Measurements from ENCODE around the gene NPVF.
A peak's percentile ranks its signal among the peaks of the same experiment; 100 is the strongest.

Gene NPVF

DNA sequence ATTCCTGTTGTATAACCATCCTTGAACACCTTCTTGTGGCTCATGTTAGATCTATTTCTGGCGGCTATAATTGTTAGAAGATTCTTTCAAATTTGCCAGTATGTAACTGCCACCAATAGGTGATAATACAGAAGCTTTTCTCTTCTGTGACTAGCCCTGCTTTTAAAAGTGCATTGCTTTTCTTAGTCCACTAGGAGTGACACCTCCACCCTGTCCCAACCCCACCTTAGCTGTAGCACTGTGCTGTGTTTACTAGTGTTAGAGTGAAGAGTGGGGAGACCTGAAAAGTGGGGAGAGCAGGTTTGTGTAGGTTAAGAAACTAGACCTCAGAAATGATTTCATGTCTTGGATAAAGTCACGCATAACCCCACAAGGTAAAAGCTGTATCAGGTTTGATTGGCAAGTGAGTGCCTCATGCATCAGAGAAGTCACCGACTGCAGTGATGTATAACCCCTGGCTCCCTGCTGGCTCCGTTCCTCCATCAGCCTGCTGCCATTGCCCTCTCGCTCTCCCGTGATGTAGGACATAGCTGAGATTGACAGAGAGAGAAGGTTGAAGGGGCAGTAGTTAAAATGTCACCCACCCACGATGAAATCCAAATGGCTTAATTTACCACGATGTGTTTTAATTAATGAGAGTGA lies 12.5 kb downstream of the NPVF start:
- Mint-ChIP-seq H3K27ac (no peak overlapping the region), H3K27me3 (peaks cover 13% of the 10 kb centered on the region), H3K36me3 (ENCODE audit: low read depth) (no peaks in the 10 kb centered on the region), H3K4me1 (ENCODE audit: low read depth) (no peaks in the 10 kb centered on the region), H3K4me3 (no peak overlapping the region), H3K9me3 (no peaks in the 10 kb centered on the region)
- intact Hi-C loops (cut with micrococcal nuclease), result no loop called here

GRCh38 chr7:25208525-25209221 lies 19.6 kb downstream of the NPVF start:
- Mint-ChIP-seq H3K4me3 (no peak overlapping the region), H3K9me3 (no peaks in the 10 kb centered on the region), H3K36me3 (ENCODE audit: low read depth) (no peaks in the 10 kb centered on the region), H3K4me1 (ENCODE audit: low read depth) (no peaks in the 10 kb centered on the region), H3K27ac (no peak overlapping the region), H3K27me3 (peaks cover 9% of the 10 kb centered on the region)
- intact Hi-C loops (cut with micrococcal nuclease), result no loop called here

- Mint-ChIP-seq H3K9me3 (no peaks in the 10 kb centered on the region), H3K27ac (no peak overlapping the region), H3K4me3 (no peak overlapping the region), H3K27me3 (peaks cover 9% of the 10 kb centered on the region), H3K36me3 (ENCODE audit: low read depth) (no peaks in the 10 kb centered on the region), H3K4me1 (ENCODE audit: low read depth) (no peaks in the 10 kb centered on the region)
- intact Hi-C loops (cut with micrococcal nuclease), result no loop called here
Observed at GRCh38 chr7:25207887-25208286, 20.4 kb downstream of the NPVF start.

DNA sequence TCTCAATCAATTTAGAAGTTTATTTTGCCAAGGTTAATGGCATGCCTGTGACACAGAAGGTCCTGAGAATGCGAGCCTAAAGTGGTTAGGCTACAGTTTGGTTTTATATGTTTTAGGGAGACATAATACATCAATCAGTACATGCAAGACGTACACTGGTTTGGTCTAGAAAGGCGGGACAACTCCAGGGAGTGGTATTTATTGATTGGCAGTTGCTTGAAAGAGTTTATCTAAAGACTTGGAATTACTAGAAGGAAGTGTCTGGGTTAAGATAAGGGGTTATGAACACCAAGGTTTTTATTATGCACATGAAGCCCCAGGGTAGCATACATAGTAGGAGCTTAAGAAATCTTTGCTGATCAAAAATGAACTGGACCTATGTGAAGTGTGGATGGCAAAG lies 21.5 kb downstream of the NPVF start:
- no peaks in the 10 kb centered on the region for H3K36me3 Mint-ChIP-seq (ENCODE audit: low read depth)
- H3K9me3 Mint-ChIP-seq, result no peaks in the 10 kb centered on the region
- H3K27me3 Mint-ChIP-seq, result peaks cover 2% of the 10 kb centered on the region
- H3K27ac Mint-ChIP-seq, result no peak overlapping the region
- no peak overlapping the region for H3K4me3 Mint-ChIP-seq
- intact Hi-C loops (cut with micrococcal nuclease), result no loop called here
- no peaks in the 10 kb centered on the region for H3K4me1 Mint-ChIP-seq (ENCODE audit: low read depth)

- intact Hi-C loops (cut with micrococcal nuclease), result no loop called here
- Mint-ChIP-seq H3K4me3 (no peak overlapping the region), H3K4me1 (ENCODE audit: low read depth) (no peaks in the 10 kb centered on the region), H3K36me3 (ENCODE audit: low read depth) (no peaks in the 10 kb centered on the region), H3K27me3 (peaks cover 5% of the 10 kb centered on the region), H3K9me3 (no peaks in the 10 kb centered on the region), H3K27ac (no peak overlapping the region)
Observed at GRCh38 chr7:25196132-25196896, 32.0 kb downstream of the NPVF start.

DNA sequence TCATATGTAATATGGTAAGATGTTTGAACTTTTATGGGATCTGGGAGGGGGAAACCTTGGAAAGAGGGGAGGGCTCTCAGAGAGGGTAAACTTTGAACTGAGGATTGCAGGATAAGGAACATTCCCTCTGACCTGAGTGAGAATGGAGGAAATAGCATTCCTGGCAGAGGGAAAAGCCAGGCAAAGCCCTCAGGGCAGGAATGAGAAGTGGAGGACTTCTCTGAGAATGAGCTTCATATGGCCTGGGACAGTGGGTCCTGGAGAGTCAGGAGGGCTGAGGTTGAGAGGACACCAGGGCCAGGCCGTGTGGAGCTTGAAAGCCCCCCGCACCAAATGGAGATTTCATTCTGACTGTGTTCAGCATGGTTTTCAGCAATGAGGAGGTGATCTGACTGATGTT lies 34.2 kb downstream of the NPVF start:
- no peaks in the 10 kb centered on the region for H3K36me3 Mint-ChIP-seq (ENCODE audit: low read depth)
- no peaks in the 10 kb centered on the region for H3K9me3 Mint-ChIP-seq
- intact Hi-C loops (cut with micrococcal nuclease), result no loop called here
- no peak overlapping the region for H3K4me3 Mint-ChIP-seq
- H3K27ac Mint-ChIP-seq, result no peak overlapping the region
- H3K4me1 Mint-ChIP-seq (ENCODE audit: low read depth), result no peaks in the 10 kb centered on the region
- peaks cover 5% of the 10 kb centered on the region for H3K27me3 Mint-ChIP-seq

DNA sequence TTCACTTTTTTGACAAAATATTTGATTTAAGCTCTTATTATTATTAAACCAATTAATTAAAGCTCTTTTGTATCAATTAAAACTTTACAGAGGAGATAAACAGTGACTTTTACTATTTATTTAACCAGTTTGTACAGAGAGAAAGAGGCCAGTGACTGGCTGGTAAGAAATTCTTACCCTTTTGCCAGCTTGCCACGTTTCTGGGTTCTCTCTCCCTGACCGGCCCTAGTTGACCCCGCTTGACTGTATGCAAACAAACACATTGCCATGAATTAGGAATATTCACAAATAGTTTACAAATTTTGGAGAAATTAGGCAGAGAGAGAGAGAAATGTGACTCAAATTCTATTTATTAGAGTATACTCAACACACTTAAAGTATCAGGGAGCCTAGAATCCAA lies 36.2 kb downstream of the NPVF start:
- H3K4me3 Mint-ChIP-seq, result no peak overlapping the region
- H3K9me3 Mint-ChIP-seq, result no peaks in the 10 kb centered on the region
- H3K27ac Mint-ChIP-seq, result no peak overlapping the region
- intact Hi-C loops (cut with micrococcal nuclease), result no loop called here
- peaks cover 5% of the 10 kb centered on the region for H3K27me3 Mint-ChIP-seq
- no peaks in the 10 kb centered on the region for H3K4me1 Mint-ChIP-seq (ENCODE audit: low read depth)
- H3K36me3 Mint-ChIP-seq (ENCODE audit: low read depth), result no peaks in the 10 kb centered on the region

GRCh38 chr7:25189197-25189596 lies 39.1 kb downstream of the NPVF start:
- no peak overlapping the region for H3K27ac Mint-ChIP-seq

DNA sequence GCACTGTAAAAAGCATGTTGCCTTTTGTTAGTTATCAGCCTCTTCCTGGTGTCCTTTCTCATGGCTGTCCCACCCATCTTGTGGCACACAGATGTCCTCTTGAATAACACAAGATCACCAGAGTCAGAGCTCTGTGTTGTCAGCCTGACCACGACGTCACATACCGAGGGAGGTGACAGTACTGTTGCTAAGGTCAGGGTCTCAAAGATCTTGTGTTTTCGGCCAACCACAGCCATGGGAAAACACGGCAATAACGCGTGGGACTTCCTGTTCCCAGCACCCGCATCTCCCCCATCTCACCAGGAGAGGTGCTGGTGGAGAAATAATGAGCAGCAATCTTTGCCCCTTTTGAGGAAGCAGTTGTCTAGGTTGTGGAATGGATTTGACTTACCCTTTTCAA lies 40.4 kb downstream of the NPVF start:
- intact Hi-C loops (cut with micrococcal nuclease), result no loop called here
- no peaks in the 10 kb centered on the region for H3K9me3 Mint-ChIP-seq

More at GRCh38 chr7:25189197-25189596, 39.1 kb downstream of the NPVF start:
- Mint-ChIP-seq H3K27me3 (peaks cover 11% of the 10 kb centered on the region), H3K4me1 (ENCODE audit: low read depth) (no peaks in the 10 kb centered on the region), H3K36me3 (ENCODE audit: low read depth) (no peaks in the 10 kb centered on the region), H3K9me3 (no peaks in the 10 kb centered on the region), H3K4me3 (no peak overlapping the region)
- intact Hi-C loops (cut with micrococcal nuclease), result no loop called here

DNA sequence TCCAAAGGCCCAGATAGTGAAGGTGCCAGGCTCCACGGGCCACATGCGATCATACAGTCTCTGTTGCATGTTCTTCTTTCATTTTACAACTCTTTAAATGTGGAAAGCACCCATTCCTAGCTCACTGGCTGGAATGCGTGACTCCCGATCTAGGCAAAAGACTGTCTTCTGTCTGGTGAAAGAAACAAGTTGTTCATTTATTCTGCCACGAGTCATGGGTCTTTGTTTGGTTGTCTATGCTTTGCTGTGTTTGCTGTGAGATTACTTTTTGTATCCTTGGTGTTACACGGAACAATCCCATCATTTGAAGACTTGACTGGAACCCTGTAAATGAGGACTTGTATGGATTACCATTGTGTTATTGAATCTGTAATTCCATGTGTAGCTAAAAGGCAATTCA lies 41.9 kb downstream of the NPVF start:
- Mint-ChIP-seq H3K27ac (no peak overlapping the region), H3K4me1 (ENCODE audit: low read depth) (no peaks in the 10 kb centered on the region), H3K4me3 (no peak overlapping the region), H3K27me3 (peaks cover 13% of the 10 kb centered on the region), H3K36me3 (ENCODE audit: low read depth) (no peaks in the 10 kb centered on the region), H3K9me3 (no peaks in the 10 kb centered on the region)
- intact Hi-C loops (cut with micrococcal nuclease), result no loop called here

More for the DNA sequence above, 40.4 kb downstream of the NPVF start:
- H3K27me3 Mint-ChIP-seq, result peaks cover 8% of the 10 kb centered on the region
- H3K4me3 Mint-ChIP-seq, result no peak overlapping the region
- H3K36me3 Mint-ChIP-seq (ENCODE audit: low read depth), result no peaks in the 10 kb centered on the region
- no peaks in the 10 kb centered on the region for H3K4me1 Mint-ChIP-seq (ENCODE audit: low read depth)
- no peak overlapping the region for H3K27ac Mint-ChIP-seq

DNA sequence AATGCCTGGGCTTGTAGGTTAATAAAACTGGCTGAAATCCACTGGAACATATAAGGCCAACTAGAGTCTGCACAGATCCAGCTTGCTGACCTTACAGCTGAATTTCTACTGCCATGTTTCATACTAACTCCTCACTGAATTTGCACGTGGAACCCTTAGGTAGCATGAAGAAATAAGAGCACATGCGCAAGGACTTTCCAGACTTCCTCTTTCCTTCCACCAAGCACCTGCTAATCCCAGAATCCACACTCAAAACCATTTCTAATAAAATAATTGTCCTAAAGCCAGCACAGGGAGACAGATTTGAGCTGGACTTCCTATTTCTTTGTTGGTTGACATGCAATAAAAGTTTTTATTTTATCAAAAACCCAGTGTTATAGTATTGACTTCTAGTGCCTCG lies 46.8 kb downstream of the NPVF start:
- Mint-ChIP-seq H3K4me1 (ENCODE audit: low read depth) (peaks cover 20% of the 10 kb centered on the region), H3K4me3 (no peak overlapping the region), H3K9me3 (no peaks in the 10 kb centered on the region), H3K36me3 (ENCODE audit: low read depth) (no peaks in the 10 kb centered on the region), H3K27me3 (peaks cover 13% of the 10 kb centered on the region), H3K27ac (no peak overlapping the region)
- intact Hi-C loops (cut with micrococcal nuclease), result loop anchor here (2.0 to 5.0 kb wide), 2 partner anchors 57 to 1649 kb away; partner anchors contain the start of genes CYCS and TRA2A

- Mint-ChIP-seq H3K27ac (peak overlapping the region; percentile 88), H3K36me3 (ENCODE audit: low read depth) (no peaks in the 10 kb centered on the region), H3K27me3 (peaks cover 13% of the 10 kb centered on the region), H3K4me3 (no peak overlapping the region), H3K9me3 (no peaks in the 10 kb centered on the region), H3K4me1 (ENCODE audit: low read depth) (peaks cover 20% of the 10 kb centered on the region)
- intact Hi-C loops (cut with micrococcal nuclease), result loop anchor here (2.0 to 5.0 kb wide), 2 partner anchors 56 to 1649 kb away; partner anchors contain the start of genes CYCS and TRA2A
Observed at GRCh38 chr7:25180946-25181345, 47.3 kb downstream of the NPVF start.

DNA sequence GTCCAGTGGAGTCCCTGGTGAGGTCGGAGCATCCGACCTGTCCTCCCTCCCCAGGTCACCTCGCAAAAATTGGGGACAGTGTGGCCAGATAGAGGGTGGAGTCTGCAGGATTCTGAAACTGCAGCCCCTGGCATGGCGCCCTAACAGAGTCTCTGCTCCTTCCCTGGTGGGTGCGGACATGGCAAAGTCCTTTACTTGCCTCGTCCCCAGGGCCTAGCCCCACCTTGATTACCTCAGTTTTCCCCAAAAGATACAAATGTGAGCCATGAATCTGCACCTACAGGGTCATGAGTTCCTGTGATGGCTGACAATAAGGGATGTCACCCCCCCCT lies 47.7 kb downstream of the NPVF start:
- intact Hi-C loops (cut with micrococcal nuclease), result loop anchor here (2.0 to 5.0 kb wide), 2 partner anchors 56 to 1648 kb away; partner anchors contain the start of genes CYCS and TRA2A
- Mint-ChIP-seq H3K27me3 (peaks cover 13% of the 10 kb centered on the region), H3K9me3 (no peaks in the 10 kb centered on the region), H3K27ac (peak overlapping the region; percentile 88), H3K4me3 (peak overlapping the region; percentile 88), H3K4me1 (ENCODE audit: low read depth) (peaks cover 20% of the 10 kb centered on the region), H3K36me3 (ENCODE audit: low read depth) (no peaks in the 10 kb centered on the region)

Measured in dendritic cell treated with granulocyte-macrophage colony-stimulating factor and Interleukin-4, amounts not matched to agents 40 ng/mL and 50 ng/mL, for 4 days (primary cell).